SK-N-MC (cell line): ENCODE measurements around the gene TMEM14B.

Experiments used
- EZH2 ChIP-seq: fragments of 200-600 bp; sonication (generic); IDR thresholded peaks from one replicate; pipeline ENCODE4 v1.6.1; 2017; ENCODE audit warnings: antibody characterized with exemption
- FOXP2 ChIP-seq: optimal IDR thresholded peaks from 2 replicates; pipeline ENCODE3; 2011; ENCODE audit warnings: mild to moderate bottlenecking, moderate library complexity; ENCODE audit not compliant: insufficient read depth; ENCODE audit errors: extremely low read length, control extremely low read depth
- POLR2AphosphoS5 ChIP-seq: IDR thresholded peaks from 2 replicates; pipeline ENCODE4 v1.6.1; 2012; ENCODE audit warnings: mild to moderate bottlenecking, low read depth, low read length, borderline replicate concordance

GRCh38 chr6:10791673-10792072 is 44.1 kb downstream of the TMEM14B start:
- TF ChIP-seq EZH2: no peak
- no peak for TF ChIP-seq POLR2AphosphoS5
- TF ChIP-seq FOXP2: no peak
